Superior temporal gyrus (tissue), 1 donor: ENCODE measurements around the gene FBN1.

Experiments used
- DNase-seq: peaks from one replicate; pipeline ENCODE4 v3.0.0-alpha.2; 2016; ENCODE audit errors: extremely low spot score

The FBN1 gene

DNA sequence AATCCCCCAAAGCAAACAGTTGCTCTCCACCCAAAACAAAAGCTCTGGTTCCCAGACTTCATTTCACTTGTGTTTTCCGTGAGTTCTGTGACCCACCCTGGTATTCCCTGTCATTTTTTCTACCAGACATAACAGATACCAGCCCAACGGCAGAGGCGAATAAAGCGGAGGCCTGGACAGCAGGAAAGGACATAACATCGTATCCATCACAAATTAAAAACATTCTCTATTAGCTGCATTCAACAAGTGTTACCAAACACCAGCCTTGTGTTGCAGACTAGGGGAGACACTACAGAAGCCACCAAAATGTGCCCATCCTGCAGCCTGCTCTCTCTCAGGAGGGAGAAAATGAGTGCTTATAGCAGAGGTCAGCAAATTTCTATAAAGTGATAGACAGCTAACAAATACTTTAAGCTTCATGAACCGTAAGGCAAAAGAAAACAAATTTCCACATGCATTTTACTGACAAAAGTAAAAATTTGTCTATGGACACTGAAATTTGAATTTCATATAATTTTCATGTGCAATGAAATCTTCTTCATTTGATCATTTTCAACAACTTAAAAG, 7.1 kb upstream of the FBN1 start:
- DNase-seq, result no peak

DNA sequence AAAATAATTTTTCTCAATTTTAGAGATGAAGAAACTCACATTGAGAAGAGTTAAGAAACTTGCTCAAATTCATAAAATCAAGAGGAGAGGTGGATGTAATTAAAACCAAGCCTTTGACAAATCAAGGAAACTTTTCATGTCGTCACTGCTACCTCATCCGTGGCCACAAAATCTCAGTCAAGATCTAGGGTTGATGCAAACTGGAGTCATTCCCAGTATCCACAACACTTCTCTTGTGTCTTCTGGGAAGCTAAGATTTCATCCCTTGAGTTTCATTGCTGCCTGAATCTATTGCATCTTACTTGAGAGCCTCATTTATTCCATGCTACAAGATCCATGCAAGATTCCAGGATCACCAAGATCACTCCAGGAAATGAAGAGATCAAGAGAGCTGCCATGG, 5.4 kb upstream of the FBN1 start:
- no peak for DNase-seq

DNA sequence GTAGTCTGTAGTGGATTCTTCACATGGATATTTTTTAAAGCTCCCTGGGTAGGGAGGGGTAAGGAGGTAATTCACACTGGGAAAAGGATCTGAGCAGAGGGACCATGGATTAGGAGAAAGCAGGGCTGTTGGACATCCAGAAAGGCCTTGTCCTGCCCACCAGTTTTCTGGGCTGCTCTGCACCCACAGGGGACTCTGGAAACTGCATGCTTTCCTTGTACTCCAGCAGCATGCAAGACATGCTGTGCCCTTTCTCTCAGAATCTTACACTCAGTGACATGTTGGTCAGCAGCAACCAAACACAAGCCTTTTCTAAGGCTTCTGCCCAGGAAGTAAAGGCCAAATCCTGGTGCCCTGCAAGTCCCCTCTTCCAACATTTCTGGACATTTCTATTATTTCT, 2.5 kb upstream of the FBN1 start:
- peak; percentile 66 for DNase-seq

DNA sequence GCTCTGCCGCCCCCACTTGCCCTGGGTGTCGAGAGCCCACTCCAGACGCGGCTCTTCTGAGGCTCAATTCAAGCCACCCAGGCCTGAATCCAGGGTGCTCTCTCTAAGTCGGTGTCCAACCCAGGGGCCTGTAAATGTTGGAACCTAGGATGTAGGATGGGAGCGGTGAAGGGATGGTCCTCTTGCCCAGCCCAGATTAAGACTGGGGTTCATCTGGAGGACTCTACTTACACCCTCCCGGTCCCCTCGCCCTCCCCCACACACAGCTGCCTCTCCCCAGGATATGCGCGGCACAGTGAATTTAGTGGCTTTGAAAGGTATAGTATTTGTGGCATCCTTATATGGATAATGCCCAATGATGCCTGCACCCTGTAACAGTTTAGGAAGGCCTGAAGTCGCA, 822 bp upstream of the FBN1 start:
- DNase-seq, result peak; percentile 44

DNA sequence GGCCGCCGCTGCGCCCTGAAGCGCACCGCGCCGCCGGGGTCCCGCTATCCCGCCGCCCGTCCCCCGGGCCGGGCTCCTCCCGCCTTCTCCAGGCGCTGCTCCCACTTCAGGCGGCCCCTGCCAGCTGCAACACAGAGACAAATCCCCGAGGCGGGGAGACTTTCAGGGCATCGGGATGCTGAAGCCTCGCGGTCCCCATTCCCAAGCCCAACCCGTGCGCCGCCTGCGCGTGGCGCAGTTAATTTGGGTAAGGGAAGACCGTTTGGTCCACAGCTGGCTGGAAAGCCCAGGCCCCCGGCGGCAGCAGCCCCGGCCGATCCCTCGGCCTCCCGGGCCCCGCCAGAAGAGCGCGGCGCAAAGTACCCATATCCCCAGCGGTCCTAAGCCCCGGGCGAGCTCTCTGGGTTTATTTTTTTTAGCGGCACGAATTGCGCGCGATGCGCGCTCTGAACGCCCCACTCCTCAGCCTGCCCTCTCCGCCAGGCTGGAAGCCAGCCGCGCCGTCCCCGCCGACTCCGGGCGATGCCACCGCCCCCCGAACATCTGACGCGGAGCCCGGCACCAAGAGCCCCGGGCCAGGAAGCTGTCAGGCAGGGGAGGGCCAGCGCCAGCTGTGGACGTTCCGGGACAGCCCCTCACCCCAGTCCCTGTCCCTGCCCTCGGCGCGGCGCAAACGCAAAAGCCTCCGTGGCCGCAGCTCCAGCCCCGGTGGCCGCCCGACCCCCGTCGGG, 517 bp downstream of the FBN1 start:
- peak; percentile 78 for DNase-seq

DNA sequence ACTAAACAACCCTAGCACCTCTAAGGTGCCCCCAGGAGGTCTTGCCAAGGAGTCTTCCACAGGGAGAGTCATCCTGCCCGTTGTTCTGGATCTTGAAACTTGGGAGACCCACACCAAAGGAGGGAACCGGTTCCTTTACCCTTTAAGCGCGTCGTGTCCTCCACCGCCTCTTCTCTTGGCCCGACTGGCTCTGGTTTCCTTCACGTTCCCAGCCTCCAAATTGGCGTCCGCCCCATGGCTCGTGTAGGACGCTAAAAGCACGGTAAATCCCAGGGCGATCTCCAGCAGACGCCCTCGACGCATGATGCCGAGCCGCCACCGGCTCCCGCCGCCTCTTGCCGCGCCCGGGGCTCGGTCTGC, 1.1 kb downstream of the FBN1 start:
- DNase-seq, result peak; percentile 53

DNA sequence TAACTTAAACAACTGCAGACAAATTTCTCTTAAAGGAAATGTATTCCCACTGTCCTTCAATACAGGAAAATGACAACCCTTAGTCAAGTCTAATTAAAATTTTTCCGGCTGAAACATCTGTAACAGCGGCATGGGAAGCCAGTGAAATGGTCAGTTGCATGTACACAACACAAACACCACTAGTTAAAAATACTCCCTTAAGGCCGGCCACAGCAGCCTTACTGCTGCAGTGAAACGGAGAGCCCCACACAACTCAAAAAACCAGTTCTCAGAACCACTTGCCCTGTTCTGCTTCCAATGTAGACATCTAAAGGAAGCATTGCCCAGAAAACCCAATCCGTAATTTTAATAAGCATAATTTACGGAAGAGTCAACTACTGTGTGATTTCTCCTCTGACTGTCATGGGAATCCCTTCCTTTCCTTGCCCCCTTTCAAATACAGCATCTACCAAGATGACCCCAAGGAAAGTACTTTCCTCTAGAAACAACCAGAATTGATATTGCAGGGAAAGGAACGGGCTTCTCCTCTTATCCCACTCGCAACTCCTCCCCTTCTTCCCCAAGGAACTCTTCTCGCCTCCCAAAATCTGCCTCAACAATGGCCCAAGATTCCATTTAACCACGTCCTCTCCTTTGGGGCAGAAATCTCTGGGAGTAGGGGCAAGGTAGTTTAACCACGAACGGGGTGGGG, 1.6 kb downstream of the FBN1 start:
- DNase-seq, result peak; percentile 58

DNA sequence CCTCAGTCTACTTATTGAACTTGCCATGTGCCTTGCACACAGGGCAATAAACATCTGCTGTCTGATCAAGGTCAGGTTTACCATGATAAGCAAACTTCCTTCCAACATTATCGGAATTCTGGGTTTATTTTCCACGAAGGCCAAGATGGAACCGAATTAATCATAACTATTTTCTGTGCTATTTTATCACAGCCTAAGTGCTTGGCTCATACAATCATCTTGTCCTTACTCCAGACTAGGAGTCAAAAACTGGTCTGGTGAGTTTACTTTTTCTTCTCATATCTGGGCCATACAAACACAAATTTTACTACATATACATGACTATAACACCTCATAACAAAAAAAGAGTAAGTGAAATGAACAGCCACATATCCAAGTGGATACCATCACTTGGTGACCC, 2.3 kb downstream of the FBN1 start:
- peak; percentile 40 for DNase-seq

DNA sequence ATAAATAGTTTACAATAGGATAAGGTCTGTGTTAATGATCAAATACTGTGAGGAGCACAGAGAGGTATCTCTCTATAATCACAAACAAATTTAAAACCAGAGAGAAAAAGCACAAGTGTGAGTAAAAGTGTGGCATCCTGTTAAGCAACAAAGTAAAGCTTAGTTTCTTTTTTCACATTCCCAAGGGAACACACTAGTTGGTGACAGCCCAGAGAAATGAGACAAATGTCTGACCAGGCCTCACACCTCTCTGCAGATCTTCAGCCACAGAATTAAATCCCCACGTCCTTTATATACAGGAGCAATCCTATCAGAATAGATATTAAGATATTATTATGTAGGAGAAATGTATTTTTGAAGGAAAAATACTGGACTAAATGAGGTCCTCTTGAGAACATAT, 2.7 kb downstream of the FBN1 start:
- peak; percentile 34 for DNase-seq

DNA sequence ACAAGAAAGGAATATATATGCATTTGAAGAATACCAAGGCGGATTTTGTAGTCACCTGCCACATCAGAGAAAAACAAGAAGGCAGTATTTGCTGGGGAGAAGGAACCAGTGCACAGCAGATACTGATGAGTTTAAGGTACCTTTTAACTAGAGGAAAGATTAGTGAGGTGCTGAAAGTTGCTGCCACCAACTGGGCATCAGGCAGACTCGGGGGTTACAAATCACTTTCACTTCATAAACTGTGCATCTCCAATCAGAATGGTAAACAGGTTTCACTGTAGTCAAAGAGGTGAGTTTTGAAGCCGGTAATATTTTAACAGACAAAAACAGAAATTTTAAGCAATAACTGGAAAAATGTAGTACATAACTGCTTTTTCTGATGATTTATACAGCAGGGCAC, 4.1 kb downstream of the FBN1 start:
- DNase-seq, result peak; percentile 75

DNA sequence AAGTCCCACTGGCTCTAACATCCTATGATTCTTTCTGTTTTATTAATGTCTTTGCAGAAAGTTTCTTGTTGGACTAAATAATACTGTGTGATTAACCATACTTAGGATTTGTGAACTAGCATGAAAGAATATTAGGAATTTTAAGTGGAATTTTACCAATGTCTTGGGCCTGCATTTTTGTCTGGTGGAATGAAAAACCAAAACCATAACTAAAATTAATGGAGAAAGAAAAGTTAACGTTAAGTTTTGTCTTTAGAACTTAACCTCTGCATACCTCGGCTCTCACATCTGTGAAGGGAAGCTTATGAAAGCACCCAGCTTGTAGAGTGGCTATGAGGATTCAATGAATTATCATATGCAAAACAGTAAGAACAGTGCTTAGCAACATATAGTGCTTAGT, 6.5 kb downstream of the FBN1 start:
- DNase-seq, result no peak

DNA sequence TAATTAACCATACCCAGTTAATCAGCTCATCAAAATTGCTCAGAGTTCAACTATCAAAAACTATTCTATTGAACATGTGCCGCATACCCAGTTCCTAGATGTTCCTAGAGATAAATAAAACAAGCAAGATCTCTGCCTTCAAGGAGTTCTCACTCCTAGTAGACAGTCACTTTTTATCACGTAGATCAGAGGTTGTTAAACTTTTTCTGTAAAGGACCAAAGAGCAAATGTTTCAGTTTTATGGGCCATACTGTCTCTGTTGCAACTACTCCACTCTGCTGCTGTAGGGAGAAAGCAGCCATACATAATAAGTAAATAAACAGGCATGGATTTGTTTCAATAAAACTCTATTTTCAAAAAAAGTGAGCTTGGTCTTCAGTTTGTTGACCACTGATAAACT, 7.9 kb downstream of the FBN1 start:
- no peak for DNase-seq

DNA sequence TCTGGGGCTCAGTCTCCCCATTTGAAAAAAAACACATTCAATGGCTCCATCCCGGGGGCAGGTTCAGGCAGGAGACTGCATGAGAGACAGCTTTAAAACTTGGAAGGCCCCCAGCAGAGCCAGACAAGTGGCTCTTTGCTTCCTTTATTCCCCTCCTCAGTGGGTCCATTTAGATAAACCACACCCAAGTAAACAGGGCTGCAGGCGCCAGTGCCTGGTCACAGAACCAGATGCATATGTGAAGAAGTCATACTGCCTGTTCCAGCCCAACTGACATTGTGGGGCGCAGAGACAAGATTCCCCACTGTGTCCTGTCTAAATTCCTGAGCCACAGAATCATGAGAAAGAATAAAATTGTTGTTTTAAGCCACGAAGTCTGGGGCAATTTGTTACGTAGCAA, 9.0 kb downstream of the FBN1 start:
- peak; percentile 48 for DNase-seq

DNA sequence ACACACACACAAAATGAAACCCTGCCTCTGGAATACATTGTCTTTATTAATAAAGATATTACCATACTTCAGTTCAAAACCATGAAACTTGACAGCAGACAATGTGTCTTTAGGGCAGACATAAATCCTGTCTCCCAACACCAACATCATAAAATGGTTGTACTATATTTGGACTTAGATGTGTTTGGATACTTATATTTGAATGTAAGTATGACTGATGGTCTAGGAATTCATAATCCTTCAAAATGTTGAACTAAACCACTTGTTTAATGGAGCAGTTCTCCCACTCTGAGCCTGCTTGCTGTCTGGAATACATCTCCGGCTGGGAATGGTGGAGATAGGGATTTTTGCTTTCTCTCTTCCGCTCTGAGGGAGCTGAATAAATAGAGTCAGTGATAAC, 10.6 kb downstream of the FBN1 start:
- peak; percentile 28 for DNase-seq

DNA sequence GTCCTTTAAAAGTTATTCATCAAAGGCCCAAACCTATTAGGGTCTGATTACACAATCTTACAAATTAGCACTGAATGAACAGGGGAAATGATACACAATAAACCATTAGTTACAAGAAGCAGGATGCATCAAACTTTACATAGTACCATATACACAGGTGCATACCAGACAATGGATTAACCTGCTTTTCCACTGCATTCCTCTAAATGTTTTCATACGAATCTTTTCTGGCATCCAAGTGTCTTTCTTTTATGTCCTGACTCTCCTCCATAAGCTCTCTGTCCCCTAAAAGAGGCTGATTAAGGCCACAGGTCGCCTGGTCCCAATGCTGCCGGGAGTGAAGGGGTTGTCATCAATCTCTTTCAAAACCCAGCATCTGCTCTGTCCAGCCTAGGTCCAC, 11.4 kb downstream of the FBN1 start:
- DNase-seq, result no peak

DNA sequence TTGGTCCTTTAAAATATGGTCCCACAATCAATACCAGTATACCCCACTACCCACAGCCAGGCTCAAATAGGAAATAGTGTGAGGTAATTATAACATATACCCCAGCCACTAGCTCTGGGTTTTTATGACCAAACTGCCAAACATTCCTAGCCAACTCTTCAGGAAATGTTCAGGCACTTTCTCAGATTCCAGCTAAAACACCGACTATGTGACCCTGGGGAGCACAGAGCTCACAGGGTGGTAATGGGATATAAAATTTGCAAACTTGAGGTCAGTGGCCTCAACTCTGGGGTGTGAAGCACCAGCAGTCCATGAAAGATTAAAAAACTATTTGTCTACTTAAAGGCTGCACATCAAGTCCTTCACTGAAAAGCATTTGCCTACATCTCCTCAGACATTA, 12.9 kb downstream of the FBN1 start:
- DNase-seq, result no peak

DNA sequence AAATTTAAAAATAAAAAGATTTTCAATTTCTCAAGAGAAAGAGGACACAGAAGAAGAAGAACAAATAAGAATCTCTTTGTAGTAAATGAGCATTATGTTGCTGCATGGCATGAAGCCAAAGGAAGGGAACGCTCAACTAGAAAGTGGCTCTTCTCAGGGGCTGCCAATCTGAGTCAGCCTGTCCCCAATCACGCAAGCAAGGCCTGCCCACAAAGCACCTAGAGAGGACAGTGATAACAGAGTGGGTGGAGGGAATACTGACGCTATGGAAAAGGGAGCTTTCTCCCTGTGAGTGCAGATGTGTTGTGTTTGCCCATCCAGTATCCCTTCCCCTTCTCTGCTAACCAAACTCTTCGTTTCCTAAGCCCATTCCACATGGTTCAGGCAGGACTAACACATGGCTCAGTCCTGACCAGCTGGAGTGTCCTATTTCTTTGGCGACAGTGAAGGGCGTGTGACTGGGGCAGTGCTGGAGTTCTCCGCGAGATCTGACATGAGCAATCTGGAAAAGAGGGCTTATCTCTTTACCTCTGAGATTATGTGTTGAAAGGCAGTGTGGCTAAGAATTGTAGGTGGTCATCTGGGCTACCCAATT, 14.2 kb downstream of the FBN1 start:
- peak; percentile 29 for DNase-seq

DNA sequence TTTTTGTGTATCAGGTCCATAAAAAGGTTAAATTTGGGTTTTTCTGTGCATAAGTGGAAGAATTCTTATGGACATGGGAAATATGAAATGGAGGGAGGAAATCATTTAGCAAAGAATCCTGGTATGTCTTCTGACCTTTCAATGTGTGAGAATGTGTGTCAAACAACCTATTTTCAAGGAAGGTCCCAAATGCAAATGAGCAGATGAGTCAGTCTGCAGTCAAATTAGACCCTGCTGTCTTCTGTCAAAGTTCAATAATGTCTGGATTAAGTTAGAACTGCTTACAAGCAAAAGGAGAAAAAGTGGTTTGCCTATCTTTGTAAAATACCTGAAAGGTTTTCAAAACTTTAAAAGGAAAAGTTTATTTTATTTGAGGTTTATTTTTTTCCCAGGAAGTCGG, 15.3 kb downstream of the FBN1 start:
- DNase-seq, result no peak

DNA sequence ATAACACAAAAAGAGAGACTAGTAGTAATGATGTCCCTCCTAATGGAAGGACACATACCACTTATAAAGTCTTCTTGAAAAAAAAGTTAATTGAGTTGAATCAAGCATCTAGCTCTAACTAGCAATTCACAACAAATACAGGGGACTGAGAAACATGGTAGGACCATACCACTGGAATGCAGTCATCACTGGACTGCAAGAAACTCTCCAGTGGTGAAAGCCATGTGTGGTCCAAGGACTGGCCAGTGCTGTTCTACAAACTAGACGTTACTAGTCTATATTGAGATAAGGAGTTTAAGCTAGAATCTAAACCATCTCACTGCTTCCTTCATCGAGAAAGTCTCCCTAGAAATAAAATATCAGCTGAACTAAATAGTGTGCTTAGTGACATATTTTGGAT, 16.7 kb downstream of the FBN1 start:
- no peak for DNase-seq

DNA sequence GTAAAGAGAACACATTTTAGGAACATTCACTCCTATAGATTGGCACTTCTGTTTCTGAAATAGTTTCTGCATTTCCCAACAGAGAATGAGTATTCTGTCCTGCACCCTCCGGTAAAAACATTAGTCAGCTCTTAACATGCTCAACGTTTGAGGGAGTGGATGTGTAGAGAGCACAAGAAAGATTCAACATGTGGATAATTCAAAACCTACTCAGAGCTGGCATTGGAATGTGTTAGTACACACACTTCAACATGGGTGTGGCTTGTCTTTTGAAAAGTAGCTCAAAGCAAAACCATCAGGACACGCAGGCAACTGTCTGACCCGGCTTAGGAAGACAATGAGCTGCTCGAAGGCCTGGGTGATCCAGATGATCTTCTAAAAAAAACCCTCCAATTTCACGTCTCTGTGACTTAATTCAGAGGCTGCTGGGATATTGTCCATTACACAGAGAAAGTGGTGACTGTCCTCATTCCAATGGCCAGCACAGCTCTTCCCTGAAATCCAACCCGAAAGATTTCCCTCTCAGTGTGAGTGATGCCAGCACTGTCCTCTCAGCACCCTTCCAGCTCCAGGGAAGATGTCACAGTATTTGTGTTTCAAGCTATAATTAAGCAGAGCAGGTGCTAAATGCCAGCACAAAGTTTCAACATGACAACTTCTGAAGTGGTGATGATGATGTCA, 18.1 kb downstream of the FBN1 start:
- no peak for DNase-seq

DNA sequence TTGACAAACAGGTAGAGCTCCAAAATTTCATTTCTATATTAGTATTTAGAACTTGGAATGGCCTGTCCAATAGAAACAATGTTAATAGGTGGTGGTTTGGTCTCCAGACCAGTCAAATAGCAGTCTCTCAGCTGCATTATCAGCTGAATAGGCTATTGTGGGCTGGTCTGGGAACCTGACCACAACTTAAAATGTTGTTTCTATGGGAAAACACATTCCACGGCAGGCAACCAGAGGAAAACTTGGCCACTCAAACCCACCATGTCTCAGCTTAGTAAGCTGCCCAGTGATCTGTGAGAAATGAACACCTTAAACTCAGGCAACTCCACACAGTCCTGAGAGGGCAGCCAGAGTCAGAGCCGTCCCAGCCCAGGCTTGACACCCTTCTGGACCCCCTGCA, 20.4 kb downstream of the FBN1 start:
- DNase-seq, result no peak

DNA sequence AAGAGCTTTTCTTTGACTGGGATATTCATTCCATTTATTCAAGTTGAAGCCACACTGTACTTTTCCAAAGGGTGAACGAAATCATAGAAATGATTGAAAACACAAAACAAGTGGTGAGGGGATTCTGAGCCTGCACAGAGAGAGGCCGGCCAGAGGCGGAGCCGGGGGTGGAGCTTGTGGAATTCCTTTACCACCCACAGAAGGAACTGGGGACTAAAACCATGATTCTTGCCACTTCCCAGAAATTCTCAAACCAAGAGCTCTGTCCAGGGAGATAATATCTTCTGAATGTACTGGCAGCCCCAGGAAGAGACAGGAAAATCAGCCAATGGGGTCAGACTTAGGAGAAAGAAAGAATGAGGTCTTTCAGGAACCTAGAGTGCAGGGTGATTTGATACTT, 20.8 kb downstream of the FBN1 start:
- DNase-seq, result no peak

DNA sequence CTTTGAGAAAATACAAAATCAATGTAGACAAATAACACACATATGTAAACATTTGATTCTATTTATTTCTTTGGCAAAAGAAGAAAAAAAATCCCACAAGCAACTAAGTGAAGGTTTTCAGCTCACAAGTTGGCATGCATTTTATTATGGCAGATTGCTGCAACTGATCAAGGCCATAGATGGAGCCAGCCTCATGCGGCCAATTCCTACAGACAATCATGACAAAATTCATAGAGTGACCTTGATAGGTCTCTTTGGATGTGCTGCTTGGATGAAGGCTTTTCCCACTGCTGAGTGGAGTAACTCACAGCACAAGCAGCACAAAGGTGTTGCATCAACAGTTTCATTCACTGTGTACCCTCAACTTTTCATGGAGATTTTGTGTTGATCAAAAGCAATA, 22.1 kb downstream of the FBN1 start:
- no peak for DNase-seq
